Measurements from ENCODE around the gene RCE1. TPM values are rescaled to one million over a fixed set of nuclear protein-coding genes. Genes with fewer than 3 reads are reported as not detected.

Gene RCE1
- total and polyA plus RNA-seq, 8 donors, result 8.2 to 19.0 (median 10.1) TPM

DNA sequence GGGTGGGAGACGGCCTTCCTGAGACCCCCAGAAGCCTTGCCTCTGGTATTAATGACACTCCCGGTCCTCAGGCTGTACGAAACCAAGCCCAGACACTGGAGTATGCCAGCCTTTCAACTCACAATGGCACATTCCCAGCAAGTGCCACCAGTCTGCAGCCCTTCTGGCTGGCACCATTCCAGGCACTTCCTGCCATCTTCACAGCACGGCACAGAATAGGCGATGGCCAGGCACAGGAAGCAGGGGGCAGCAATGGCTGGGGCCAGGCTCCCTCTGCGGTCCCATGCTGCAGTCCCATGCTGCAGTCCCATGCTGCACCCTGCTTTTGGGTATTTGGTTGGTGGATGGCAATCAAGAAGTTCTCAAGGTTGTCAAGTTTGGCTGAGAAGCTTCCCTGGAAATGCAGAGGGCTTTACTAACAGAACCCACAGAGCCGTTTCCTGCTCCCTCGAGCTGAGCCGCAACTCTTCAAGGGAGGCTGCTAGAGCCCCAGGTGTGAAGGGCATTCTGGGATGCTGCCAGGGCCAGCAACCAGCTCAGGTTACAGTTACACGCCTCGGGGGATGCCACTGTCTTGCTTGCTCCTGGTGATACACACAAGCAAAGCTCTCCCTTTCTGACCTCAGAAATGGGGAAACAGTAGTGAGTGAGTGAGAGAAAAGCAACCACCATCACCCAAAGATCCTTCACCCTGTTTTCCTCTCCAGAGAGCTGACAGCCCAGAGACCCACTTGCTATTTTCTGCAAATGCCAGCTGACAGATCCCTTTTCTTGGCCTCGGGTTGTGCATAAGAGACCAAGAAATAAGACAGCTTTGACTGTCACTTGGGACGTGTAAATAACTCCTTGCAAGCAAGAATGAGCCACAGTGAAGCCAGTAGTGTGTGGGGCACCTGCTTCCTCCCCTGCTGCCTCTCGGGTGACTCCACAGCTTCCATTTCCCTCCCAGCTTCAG lies 37.5 kb downstream of the RCE1 start:
- Histone ChIP-seq H3K4me3 (no peak overlapping the region), H3K27ac (no peak overlapping the region), H3K27me3 (no peaks in the 10 kb centered on the region), H3K9me3 (no peaks in the 10 kb centered on the region), H3K4me1 (peaks cover 0 to 3% (median 0%) of the 10 kb centered on the region in 3 donors), H3K36me3 (no peaks in the 10 kb centered on the region)
- no peak for TF ChIP-seq CTCF (IDR thresholded peaks at IDR 0.05)
- WGBS, 2 donors, result 46 to 47% methylated on average over 14 of the region's 14 CpGs
- FAIRE-seq (no peak), ATAC-seq (peak in 3 of 4 donors; percentile 21 to 66 (median 46)), DNase-seq (peak in 1 of 6 donors; percentile 58)
- intact Hi-C loops (cut with DNase I), result no loop called here

DNA sequence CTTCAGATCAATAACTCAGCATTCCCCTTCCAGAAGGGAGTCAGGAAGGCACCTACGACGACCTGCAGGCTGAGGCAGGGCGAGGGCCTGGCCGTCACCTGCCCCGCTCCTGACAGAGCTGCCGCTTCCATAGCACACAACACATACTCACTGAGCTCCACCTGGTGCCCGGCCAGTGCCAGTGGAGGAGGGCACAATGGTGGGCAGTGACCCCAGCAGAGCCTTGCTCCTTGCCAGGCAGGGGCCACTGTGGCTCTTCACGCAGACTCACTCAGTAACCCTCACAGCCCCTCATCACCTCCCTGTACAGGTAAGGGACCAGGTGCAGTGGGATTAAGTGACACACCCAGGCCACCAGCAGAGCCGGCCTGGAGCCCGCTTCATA lies 38.2 kb downstream of the RCE1 start:
- WGBS, 2 donors, result 87 to 92% methylated on average over 10 of the region's 10 CpGs
- FAIRE-seq (no peak), DNase-seq (peak in 1 of 6 donors; percentile 58), ATAC-seq (no peak)
- Histone ChIP-seq H3K27ac (no peak overlapping the region), H3K9me3 (no peaks in the 10 kb centered on the region), H3K4me3 (no peak overlapping the region), H3K27me3 (no peaks in the 10 kb centered on the region), H3K36me3 (no peaks in the 10 kb centered on the region), H3K4me1 (peaks cover 0 to 3% (median 0%) of the 10 kb centered on the region in 3 donors)
- TF ChIP-seq CTCF (IDR thresholded peaks at IDR 0.05), result no peak
- intact Hi-C loops (cut with DNase I), result no loop called here

DNA sequence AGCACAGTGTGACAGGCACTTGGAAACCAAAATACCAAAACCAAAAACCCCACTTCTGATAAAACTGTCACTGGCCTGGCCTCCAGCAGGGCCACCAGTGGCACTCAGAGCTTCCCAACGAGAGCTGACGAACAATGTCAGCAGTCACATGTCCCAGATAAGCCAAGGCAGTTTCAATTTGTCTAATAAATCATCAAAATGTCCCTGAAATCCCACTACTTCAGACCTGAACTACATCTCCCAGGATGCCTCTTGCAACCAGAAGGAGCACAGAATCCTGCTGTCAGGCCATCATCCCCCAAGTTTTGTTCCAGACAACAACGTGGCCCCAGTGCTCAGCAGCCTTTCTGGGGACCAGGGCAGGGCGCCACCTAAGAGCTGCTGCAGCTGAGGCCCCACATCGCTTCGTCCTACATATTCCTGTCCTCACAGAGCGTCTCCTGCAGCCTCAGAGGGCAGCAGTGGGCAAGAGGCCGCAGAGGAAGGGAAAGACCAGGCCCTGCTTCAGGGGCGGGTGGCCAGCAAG lies 38.7 kb downstream of the RCE1 start:
- FAIRE-seq, result no peak
- Histone ChIP-seq H3K27me3 (no peaks in the 10 kb centered on the region), H3K9me3 (no peaks in the 10 kb centered on the region), H3K4me1 (peaks cover 0 to 3% (median 0%) of the 10 kb centered on the region in 3 donors), H3K36me3 (no peaks in the 10 kb centered on the region), H3K27ac (peak overlapping the region in 1 of 4 donors; percentile 5), H3K4me3 (no peak overlapping the region)
- 68 to 80% methylated on average over 9 of the region's 9 CpGs for whole genome bisulfite sequencing, 2 donors
- peak in 1 of 6 donors; percentile 28 for DNase-seq
- no peak for TF ChIP-seq CTCF (IDR thresholded peaks at IDR 0.05)
- intact Hi-C loops (cut with DNase I), result no loop called here
- ATAC-seq, result no peak

DNA sequence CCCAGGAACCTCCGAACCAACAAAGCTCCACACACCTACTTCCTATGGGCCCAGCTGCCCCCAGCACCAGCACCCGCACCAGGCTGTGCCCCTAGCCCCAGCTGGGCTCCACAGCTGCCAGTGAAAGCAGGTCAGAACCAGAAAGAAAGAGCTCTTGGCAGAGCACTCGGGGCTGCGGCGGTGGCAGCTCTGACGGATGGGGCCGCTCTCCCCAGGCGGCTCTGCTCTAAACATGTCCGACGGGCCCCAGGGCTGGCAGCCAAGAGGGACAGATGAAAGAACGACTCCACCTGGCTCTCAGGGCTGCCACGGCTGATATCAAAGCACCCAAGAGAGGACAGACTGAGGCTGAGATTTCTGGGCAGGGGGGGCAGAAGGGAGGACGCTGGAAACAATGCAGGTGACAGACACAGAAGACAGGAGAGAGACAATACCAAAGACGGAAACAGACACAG lies 39.3 kb downstream of the RCE1 start:
- DNase-seq (peak in 1 of 6 donors; percentile 60), ATAC-seq (peak in 3 of 4 donors; percentile 36 to 43 (median 42)), FAIRE-seq (no peak)
- Histone ChIP-seq H3K9me3 (no peaks in the 10 kb centered on the region), H3K27ac (peak overlapping the region in 2 of 4 donors; percentile 5 to 28), H3K36me3 (no peaks in the 10 kb centered on the region), H3K4me1 (peaks cover 0 to 3% (median 0%) of the 10 kb centered on the region in 3 donors), H3K27me3 (no peaks in the 10 kb centered on the region), H3K4me3 (peak overlapping the region in 1 of 4 donors; percentile 13)
- 43 to 47% methylated on average over 14 of the region's 14 CpGs for WGBS, 2 donors
- intact Hi-C loops (cut with DNase I), result no loop called here
- TF ChIP-seq CTCF (IDR thresholded peaks at IDR 0.05), result no peak

Measured in pancreas (tissue), 10 donors.